C4-2B (cell line): Measurements from ENCODE around the gene UGT1A9.
"Not testable (repeated sequence)": the region's sequence is repeated elsewhere in the genome, so short reads cannot be mapped to it uniquely, and the experiment has no call there.

ENCODE experiments used
- ZFX ChIP-seq: fragments of 450-650 bp; IDR thresholded peaks from 2 replicates; pipeline ENCODE4 v1.6.1; 2017
- TF ChIP-seq, protein P1 (sequence below): fragments of 450-650 bp; conservative IDR thresholded peaks from 2 replicates; pipeline ENCODE4 v1.5.1; 2017; ENCODE audit warnings: mild to moderate bottlenecking

DNA sequence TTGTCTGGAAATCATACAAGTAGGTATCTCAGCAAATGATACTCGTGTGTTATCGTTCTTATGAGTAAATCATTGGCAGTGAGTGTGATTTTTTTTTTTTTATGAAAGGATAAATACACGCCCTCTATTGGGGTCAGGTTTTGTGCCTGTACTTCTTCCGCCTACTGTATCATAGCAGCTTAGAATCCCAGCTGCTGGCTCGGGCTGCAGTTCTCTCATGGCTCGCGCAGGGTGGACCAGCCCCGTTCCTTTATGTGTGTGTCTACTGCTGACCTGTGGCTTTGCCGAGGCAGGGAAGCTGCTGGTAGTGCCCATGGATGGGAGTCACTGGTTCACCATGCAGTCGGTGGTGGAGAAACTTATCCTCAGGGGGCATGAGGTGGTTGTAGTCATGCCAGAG lies 35.4 kb upstream of the UGT1A9 start, which contains the start of gene UGT1A10:
- TF ChIP-seq, protein P1, sequence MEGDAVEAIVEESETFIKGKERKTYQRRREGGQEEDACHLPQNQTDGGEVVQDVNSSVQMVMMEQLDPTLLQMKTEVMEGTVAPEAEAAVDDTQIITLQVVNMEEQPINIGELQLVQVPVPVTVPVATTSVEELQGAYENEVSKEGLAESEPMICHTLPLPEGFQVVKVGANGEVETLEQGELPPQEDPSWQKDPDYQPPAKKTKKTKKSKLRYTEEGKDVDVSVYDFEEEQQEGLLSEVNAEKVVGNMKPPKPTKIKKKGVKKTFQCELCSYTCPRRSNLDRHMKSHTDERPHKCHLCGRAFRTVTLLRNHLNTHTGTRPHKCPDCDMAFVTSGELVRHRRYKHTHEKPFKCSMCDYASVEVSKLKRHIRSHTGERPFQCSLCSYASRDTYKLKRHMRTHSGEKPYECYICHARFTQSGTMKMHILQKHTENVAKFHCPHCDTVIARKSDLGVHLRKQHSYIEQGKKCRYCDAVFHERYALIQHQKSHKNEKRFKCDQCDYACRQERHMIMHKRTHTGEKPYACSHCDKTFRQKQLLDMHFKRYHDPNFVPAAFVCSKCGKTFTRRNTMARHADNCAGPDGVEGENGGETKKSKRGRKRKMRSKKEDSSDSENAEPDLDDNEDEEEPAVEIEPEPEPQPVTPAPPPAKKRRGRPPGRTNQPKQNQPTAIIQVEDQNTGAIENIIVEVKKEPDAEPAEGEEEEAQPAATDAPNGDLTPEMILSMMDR = not testable (repeated sequence)
- TF ChIP-seq ZFX = not testable (repeated sequence)
